ENCODE results near the gene FTCD. TPM values are rescaled to one million over a fixed set of nuclear protein-coding genes. Genes with fewer than 3 reads are reported as not detected.
"Not testable (repeated sequence)": the region's sequence is repeated elsewhere in the genome, so short reads cannot be mapped to it uniquely, and the experiment has no call there.

Gene FTCD, protein sequence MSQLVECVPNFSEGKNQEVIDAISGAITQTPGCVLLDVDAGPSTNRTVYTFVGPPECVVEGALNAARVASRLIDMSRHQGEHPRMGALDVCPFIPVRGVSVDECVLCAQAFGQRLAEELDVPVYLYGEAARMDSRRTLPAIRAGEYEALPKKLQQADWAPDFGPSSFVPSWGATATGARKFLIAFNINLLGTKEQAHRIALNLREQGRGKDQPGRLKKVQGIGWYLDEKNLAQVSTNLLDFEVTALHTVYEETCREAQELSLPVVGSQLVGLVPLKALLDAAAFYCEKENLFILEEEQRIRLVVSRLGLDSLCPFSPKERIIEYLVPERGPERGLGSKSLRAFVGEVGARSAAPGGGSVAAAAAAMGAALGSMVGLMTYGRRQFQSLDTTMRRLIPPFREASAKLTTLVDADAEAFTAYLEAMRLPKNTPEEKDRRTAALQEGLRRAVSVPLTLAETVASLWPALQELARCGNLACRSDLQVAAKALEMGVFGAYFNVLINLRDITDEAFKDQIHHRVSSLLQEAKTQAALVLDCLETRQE
- total RNA-seq: under 1 TPM; 0.16 to 0.23 TPM

DNA sequence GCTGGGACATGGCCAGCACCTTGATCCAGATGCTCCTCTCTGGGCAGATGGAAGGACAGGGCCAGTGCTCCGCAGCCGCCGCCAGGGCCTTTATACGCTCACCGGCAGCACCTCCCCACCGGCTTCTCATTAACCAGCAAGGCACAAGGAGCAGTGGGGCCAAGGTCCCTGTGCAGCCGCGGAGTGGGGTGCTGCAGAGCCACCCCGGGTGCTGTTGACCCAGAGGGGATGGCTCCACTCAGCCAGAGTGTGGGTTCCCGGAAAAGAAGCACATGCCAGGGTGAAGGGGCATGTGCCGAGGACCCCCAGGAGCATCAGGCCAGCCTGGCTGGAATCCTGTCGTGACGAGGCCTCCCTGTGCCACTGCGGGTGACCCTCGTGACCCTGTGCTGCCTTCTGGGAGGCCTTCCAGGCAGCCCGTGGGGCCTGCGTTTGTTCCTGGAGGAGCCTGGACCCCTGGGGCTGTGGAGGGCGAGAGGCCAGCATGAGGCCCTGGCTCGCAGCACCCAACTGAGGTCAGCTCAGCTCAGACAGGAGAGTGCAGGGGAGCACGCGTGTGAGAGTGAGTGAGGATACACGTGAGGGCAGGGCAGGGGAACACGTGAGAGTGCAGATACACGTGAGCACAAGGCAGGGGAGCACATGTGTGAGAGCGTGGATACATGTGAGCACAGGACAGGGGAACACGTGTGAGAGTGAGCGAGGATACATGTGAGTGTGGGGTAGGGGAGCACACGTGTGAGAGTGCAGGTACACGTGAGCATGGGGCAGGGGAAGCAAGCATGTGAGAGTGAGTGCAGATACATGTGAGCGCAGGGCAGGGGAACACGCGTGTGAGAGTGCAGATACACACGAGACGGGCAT, at the start of gene FTCD:
TSS of gene FTCD (minus strand) at position 66 of the 864 bp plus-strand sequence. CDS start at position 10, 56 bp downstream.
- Mint-ChIP-seq H3K36me3 (ENCODE audit: low read depth) (no peaks in the 10 kb centered on the region), H3K27me3 (no peaks in the 10 kb centered on the region), H3K27ac (no peak within 1 kb of the TSS), H3K4me3 (no peak within 1 kb of the TSS), H3K9me3 (ENCODE audit: low read depth) (no peaks in the 10 kb centered on the region), H3K4me1 (no peaks in the 10 kb centered on the region)
- ChIA-PET POLR2A (no interaction called here), CTCF (no interaction called here)
- peak; percentile 1 for DNase-seq
- intact Hi-C loops (cut with DNase I, micrococcal nuclease): no loop called here
- ATAC-seq: no peak

DNA sequence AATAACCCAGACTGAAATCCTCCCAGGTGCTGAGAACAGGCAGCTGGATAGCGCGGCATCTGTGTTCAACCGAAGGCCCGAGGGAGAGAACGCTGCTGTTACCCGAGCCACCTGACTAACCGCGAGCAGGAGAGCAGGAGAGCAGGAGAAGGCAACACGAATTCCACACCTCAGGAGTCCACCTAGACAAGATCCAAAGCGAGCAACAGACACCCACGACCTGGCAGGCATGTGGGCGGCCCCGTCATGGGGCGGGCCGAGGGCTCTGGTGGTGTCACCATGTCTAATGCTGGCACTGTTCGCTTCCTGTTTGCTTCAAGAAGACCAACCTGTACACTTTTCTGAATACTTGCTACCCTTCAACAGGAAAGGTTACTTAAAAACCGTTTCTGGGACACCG, 49.8 kb upstream of the FTCD start:
- H3K27ac Mint-ChIP-seq: no peak overlapping the region
- no peaks in the 10 kb centered on the region for H3K9me3 Mint-ChIP-seq (ENCODE audit: low read depth)
- H3K36me3 Mint-ChIP-seq (ENCODE audit: low read depth): peaks cover 13% of the 10 kb centered on the region
- no peaks in the 10 kb centered on the region for H3K4me1 Mint-ChIP-seq
- DNase-seq (no peak), ATAC-seq (no peak)
- no peak overlapping the region for H3K4me3 Mint-ChIP-seq
- intact Hi-C loops (cut with DNase I, micrococcal nuclease): no loop called here
- ChIA-PET POLR2A (no interaction called here), CTCF (no interaction called here)
- no peaks in the 10 kb centered on the region for H3K27me3 Mint-ChIP-seq

DNA sequence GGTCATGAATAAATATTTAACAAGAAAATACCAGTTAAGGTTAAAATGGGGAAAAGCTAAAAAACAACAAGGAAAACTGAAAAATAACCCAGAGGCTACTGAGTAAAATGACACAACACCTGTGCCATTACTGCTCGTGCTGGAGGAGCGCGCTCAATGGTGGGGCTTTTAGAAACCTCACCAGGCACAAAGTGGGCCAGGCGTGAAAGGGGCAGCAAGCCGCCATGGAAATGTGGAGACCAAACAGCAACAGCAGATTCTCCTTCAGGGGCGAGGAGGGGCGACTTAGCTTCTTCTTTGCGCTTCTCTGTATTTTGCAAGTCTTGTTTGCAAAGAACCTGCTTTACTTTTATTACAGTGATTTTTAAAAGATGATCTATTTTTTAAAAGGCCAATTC, 47.8 kb upstream of the FTCD start:
- intact Hi-C loops (cut with DNase I, micrococcal nuclease): no loop called here
- CTCF ChIA-PET: no interaction called here
- Mint-ChIP-seq H3K27ac (no peak overlapping the region), H3K27me3 (no peaks in the 10 kb centered on the region), H3K4me1 (no peaks in the 10 kb centered on the region), H3K36me3 (ENCODE audit: low read depth) (peaks cover 24% of the 10 kb centered on the region), H3K4me3 (no peak overlapping the region), H3K9me3 (ENCODE audit: low read depth) (no peaks in the 10 kb centered on the region)
- no peak for ATAC-seq
- POLR2A ChIA-PET: no interaction called here
- DNase-seq: no peak

DNA sequence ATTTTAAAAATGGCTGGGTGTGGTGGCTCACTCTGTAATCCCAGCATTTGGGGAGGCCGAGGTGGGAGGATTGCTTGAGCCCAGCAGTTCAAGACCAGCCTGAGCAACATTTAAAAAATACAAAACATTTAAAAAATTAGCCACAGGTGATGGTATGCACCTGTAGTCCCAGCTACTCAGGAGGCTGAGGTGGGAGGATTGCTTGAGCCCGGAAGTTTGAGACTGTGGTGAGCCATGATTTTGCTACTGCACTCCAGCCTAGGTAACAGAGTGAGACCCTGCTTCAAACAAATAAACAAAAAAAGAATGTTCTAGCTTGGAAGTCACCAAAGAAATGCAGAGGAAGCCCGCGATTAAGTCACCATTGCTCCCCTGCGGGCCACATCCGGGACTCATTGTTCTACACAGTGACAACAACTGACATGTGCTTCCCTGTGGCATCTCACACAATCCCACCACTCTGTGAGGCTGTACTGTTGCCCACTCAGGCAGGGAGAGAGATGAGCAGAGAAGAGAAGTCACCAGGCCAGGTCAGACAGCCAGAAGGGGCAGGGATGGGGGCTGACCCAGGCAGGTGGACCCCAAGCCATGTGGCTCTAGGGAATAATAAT, 47.3 kb upstream of the FTCD start:
- intact Hi-C loops (cut with DNase I, micrococcal nuclease): no loop called here
- Mint-ChIP-seq H3K36me3 (ENCODE audit: low read depth) (peaks cover 25% of the 10 kb centered on the region), H3K4me3 (no peak overlapping the region), H3K27ac (no peak overlapping the region), H3K9me3 (ENCODE audit: low read depth) (no peaks in the 10 kb centered on the region), H3K27me3 (no peaks in the 10 kb centered on the region), H3K4me1 (no peaks in the 10 kb centered on the region)
- ChIA-PET CTCF (no interaction called here), POLR2A (no interaction called here)
- ATAC-seq: no peak
- DNase-seq: no peak

DNA sequence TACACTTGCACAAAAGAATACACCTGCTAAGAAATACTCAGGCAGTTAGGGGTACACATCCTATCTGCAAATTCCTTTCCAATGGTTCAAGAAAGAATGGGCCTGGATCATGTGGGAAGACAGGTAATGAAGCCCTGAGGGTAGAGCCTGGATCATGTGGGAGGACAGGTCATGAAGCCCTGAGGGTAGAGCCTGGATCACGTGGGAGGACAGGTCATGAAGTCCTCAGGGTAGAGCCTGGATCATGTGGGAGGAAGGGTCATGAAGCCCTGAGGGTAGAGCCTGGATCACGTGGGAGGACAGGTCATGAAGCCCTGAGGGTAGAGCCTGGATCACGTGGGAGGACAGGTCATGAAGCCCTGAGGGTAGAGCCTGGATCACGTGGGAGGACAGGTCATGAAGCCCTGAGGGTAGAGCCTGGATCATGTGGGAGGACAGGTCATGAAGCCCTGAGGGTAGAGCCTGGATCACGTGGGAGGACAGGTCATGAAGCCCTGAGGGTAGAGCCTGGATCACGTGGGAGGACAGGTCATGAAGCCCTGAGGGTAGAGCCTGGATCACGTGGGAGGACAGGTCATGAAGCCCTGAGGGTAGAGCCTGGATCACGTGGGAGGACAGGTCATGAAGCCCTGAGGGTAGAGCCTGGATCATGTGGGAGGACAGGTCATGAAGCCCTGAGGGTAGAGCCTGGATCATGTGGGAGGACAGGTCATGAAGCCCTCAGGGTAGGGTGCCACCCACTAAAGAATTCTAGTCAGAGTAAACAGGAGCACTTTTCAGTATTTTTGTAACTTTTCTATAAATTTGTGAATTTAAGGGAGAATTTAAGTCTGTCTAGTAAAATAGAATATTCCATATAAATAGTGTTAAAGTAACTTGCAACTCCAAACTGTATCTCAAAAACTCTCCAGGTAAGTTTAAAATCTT, 45.8 kb upstream of the FTCD start:
- H3K27ac Mint-ChIP-seq; DNase-seq; H3K4me1 Mint-ChIP-seq; H3K9me3 Mint-ChIP-seq (ENCODE audit: low read depth); intact Hi-C loops (cut with DNase I, micrococcal nuclease); POLR2A ChIA-PET; H3K4me3 Mint-ChIP-seq; ATAC-seq; H3K27me3 Mint-ChIP-seq; CTCF ChIA-PET: not testable (repeated sequence)
- peaks cover 34% of the 10 kb centered on the region for H3K36me3 Mint-ChIP-seq (ENCODE audit: low read depth)

DNA sequence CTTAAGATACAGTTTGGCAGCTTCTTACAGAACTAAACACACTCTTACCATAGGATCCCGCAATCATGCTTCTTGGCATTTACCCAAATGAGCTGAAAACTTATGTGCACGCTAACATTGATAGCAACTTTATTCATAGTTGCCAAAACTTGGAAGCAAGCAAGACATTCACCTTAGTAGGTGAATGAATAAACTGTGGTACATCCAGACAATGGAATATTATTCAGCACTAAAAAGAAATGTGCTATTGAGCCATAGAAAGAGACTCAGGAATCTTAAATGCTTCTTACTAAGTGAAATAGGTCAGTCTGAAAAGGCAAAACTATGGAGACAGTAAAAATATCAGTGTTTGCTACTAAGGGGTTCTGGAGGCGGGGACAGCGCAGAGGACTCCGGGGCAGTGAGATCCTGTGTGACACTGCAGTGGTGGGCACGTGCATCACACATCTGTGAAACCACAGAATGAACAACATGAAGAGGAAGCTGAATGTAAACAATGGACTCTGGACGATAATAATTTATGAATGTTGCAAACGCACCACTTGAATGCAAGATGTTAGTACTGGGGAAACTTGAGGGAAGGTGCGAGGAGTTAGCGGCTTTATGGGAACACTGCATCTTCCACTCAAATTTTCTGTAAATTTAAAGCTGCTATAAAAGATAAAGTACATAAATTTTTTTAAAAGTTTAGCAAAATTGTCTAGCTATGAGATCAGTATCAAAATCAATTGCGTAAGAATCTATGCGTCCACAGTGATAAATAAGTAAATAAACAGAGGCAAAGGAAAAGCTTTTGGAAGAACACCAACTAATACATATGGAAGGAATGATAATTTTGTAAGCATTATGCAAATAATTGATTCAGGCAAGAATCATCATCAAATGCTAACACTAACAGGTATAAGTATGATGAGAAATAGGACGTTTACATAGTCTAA, 44.3 kb upstream of the FTCD start:
- Mint-ChIP-seq H3K27ac (no peak overlapping the region), H3K9me3 (ENCODE audit: low read depth) (no peaks in the 10 kb centered on the region), H3K36me3 (ENCODE audit: low read depth) (peaks cover 32% of the 10 kb centered on the region), H3K27me3 (no peaks in the 10 kb centered on the region), H3K4me1 (no peaks in the 10 kb centered on the region), H3K4me3 (no peak overlapping the region)
- DNase-seq: no peak
- CTCF ChIA-PET: no interaction called here
- POLR2A ChIA-PET: no interaction called here
- no peak for ATAC-seq
- intact Hi-C loops (cut with DNase I, micrococcal nuclease): no loop called here

DNA sequence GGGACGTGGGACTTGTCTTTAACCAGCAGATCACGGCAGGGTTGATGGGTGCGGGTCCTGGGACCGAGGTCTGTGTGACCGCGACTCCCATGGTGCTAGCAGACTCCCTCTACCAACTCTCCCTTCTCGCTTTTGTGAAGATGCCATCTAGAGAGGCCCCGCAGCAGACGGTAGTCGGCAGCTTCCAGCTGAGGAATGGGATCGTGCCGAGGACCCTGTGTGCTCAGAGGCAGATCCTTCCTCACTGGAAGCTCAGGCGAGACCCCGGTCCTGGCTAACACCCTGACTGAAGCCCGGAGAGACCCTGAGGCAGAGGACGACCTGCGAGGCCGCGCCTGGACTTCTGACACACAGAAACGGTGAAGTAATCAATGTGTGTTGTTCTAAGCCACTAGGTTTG, 41.4 kb upstream of the FTCD start:
- H3K4me3 Mint-ChIP-seq: no peak overlapping the region
- no peaks in the 10 kb centered on the region for H3K4me1 Mint-ChIP-seq
- H3K9me3 Mint-ChIP-seq (ENCODE audit: low read depth): no peaks in the 10 kb centered on the region
- peaks cover 33% of the 10 kb centered on the region for H3K36me3 Mint-ChIP-seq (ENCODE audit: low read depth)
- ATAC-seq (no peak), DNase-seq (no peak)
- no peak overlapping the region for H3K27ac Mint-ChIP-seq
- intact Hi-C loops (cut with DNase I, micrococcal nuclease): no loop called here
- ChIA-PET CTCF (no interaction called here), POLR2A (no interaction called here)
- no peaks in the 10 kb centered on the region for H3K27me3 Mint-ChIP-seq

DNA sequence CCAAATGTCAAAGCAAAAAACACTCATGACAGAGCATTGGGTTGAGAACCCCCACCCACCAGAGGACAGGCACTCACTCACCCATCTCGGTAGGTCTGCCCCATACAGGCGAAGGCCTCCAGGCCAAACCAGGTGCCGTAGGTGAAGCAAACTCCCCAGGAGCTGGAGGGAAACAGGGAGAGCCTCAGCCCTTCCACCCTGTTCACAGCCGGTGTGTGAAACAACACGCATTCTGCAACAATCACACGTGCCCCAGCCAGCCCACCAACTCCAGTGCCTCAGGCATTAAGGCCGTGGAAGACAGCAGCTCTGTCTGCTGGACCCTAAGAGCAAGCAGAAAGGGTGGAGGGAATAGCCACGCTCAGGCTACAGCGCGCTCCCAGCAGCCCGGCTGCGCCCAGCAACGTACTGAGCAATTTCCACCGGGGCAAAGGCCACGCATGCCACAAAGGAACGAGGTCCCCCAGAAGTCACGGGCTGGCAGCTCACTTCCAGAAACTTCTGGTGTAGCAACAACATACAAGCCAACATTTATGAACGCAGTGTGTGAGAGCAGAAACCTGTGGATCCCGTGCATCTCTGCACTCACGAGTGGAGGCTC, 40.3 kb upstream of the FTCD start:
- ATAC-seq: no peak
- intact Hi-C loops (cut with DNase I, micrococcal nuclease): no loop called here

DNA sequence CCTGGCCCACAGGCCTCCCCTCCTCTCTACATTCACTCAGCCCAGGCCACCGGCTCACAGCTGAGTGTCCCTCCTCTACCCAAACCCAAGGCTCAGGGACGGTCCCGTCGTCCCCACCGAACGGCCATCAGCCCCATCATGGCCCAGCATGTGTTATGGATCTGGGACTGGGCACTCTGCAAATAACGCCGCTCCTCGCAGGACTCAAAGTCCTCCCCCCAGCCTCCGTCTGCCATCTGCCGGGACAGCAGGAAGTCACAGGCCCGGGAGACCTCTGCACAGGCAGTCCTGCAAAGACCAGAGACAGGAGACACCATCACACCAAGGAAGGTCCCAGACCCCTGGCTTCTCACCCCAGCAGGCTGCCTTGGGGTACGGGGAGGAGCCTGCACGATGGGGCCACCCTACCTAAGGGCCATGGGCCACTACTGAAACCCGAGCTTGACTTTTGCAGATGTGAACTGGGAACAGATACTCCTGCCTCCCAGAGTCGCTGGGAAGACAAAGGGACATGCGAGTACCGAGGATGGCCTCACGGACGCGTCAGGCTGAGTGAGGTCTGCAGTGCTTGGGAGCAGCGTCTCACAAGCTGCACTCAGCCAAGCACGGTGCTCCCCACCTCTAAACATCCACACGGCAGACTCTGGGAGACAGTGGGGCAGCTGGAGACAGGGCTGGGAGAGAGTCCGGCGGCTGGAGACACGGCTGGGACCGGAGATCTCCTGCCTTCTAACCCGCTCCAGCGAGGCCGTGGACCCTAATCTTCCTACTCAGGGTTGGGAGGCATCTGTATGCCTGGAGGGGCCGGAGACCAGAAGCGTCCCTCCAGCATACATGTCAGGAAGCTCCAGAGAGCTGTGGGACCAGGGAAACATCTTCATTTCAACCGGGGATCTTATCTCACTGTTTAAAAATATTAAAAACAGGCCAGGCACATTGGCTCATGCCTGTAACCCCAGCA, 39.3 kb upstream of the FTCD start:
- DNase-seq: no peak
- no peaks in the 10 kb centered on the region for H3K27me3 Mint-ChIP-seq
- H3K27ac Mint-ChIP-seq: no peak overlapping the region
- H3K4me1 Mint-ChIP-seq: no peaks in the 10 kb centered on the region
- intact Hi-C loops (cut with DNase I, micrococcal nuclease): no loop called here
- H3K9me3 Mint-ChIP-seq (ENCODE audit: low read depth): no peaks in the 10 kb centered on the region
- peaks cover 25% of the 10 kb centered on the region for H3K36me3 Mint-ChIP-seq (ENCODE audit: low read depth)
- H3K4me3 Mint-ChIP-seq: no peak overlapping the region
- no peak for ATAC-seq
- POLR2A ChIA-PET: no interaction called here
- CTCF ChIA-PET: no interaction called here

More for the DNA sequence above, 40.3 kb upstream of the FTCD start:
- Mint-ChIP-seq H3K27me3 (no peaks in the 10 kb centered on the region), H3K4me1 (no peaks in the 10 kb centered on the region), H3K4me3 (no peak overlapping the region), H3K27ac (no peak overlapping the region), H3K36me3 (ENCODE audit: low read depth) (peaks cover 33% of the 10 kb centered on the region), H3K9me3 (ENCODE audit: low read depth) (no peaks in the 10 kb centered on the region)
- CTCF ChIA-PET: no interaction called here
- POLR2A ChIA-PET: no interaction called here
- DNase-seq: no peak

All from activated CD4-positive, alpha-beta T cell treated with anti-CD3 and anti-CD28 coated beads for 36 hours (primary cell).